CD8-positive, alpha-beta memory T cell (primary cell): ENCODE measurements around the gene METAP1. TPM values are rescaled to one million over a fixed set of nuclear protein-coding genes. Genes with fewer than 3 reads are reported as not detected.

Source experiments
- CTCF ChIA-PET: fragments of 350-600 bp; sonication (Branson Sonifier 250); formaldehyde crosslinking; loops from one replicate; lab custom pipeline; 2021; ENCODE audit warnings: antibody characterized with exemption; lab: Charles Lee
- POLR2A ChIA-PET: fragments of 350-600 bp; sonication (Branson Sonifier 250); formaldehyde crosslinking; loops from one replicate; lab custom pipeline; 2021; ENCODE audit warnings: antibody characterized with exemption; lab: Charles Lee
- DNase-seq, 5 donors: peaks; one replicate each; pipeline versions ENCODE4 v3.0.0 to v3.0.0-alpha.2; 2020 to 2022; ENCODE audit warnings: mixed read lengths in 1 of 5
- H3K27ac ChIP-seq: one replicate; pipeline ENCODE4 v1.7.0; 2013; ENCODE audit warnings: low read depth, mild to moderate bottlenecking, low read length, moderate library complexity
- H3K27me3 ChIP-seq: 2 replicates; pipeline ENCODE4 v1.7.0; 2013; ENCODE audit warnings: low read length, mild to moderate bottlenecking; ENCODE audit not compliant: insufficient read depth, poor library complexity, severe bottlenecking
- H3K36me3 ChIP-seq: 2 replicates; pipeline ENCODE4 v1.7.0; 2013; ENCODE audit warnings: mild to moderate bottlenecking, low read length, moderate library complexity; ENCODE audit not compliant: insufficient read depth
- H3K4me1 ChIP-seq: 2 replicates; pipeline ENCODE4 v1.7.0; 2013; ENCODE audit warnings: mild to moderate bottlenecking, low read length, moderate library complexity; ENCODE audit not compliant: insufficient read depth
- H3K4me3 ChIP-seq: 2 replicates; pipeline ENCODE4 v1.7.0; 2013; ENCODE audit warnings: mild to moderate bottlenecking, low read length
- H3K9me3 ChIP-seq: 2 replicates; pipeline ENCODE4 v1.7.0; 2013; ENCODE audit warnings: mild to moderate bottlenecking, low read length
- H3K27ac Mint-ChIP-seq, 8 donors: one replicate each; pipeline ENCODE4 v1.8.0; 2020 to 2021; ENCODE audit warnings: mixed read lengths in 8 of 8, mild to moderate bottlenecking in 6 of 8, inconsistent platforms in 3 of 8, moderate library complexity in 3 of 8
- H3K27me3 Mint-ChIP-seq, 2 donors: one replicate each; pipeline ENCODE4 v1.8.0; 2020 to 2021; ENCODE audit warnings: mixed read lengths in 2 of 2, mild to moderate bottlenecking in 1 of 2, moderate library complexity in 1 of 2
- H3K36me3 Mint-ChIP-seq, 3 donors: one replicate each; pipeline ENCODE4 v1.8.0; 2020 to 2021; ENCODE audit warnings: mixed read lengths in 3 of 3, inconsistent platforms in 1 of 3, mild to moderate bottlenecking in 1 of 3
- H3K4me1 Mint-ChIP-seq, 3 donors: one replicate each; pipeline ENCODE4 v1.8.0; 2020 to 2021; ENCODE audit warnings: mixed read lengths in 3 of 3, inconsistent platforms in 1 of 3, mild to moderate bottlenecking in 1 of 3
- H3K4me3 Mint-ChIP-seq, 7 donors: one replicate each; pipeline ENCODE4 v1.8.0; 2020 to 2021; ENCODE audit warnings: mixed read lengths in 7 of 7, mild to moderate bottlenecking in 6 of 7, moderate library complexity in 4 of 7, inconsistent platforms in 2 of 7
- H3K9me3 Mint-ChIP-seq, 5 donors: one replicate each; pipeline ENCODE4 v1.8.0; 2020 to 2022; ENCODE audit warnings: mixed read lengths in 5 of 5, mild to moderate bottlenecking in 3 of 5, moderate library complexity in 2 of 5, inconsistent platforms in 1 of 5
- polyA plus RNA-seq: library from polyadenylated mRNA; unstranded; fragments of 300-500 nt; fragmentation: Illumina TruSeq; gene quantifications from one replicate; pipeline ENCODE4 v1.2.3, GENCODE V29; 2021
- total RNA-seq, 2 experiments: library from RNA; stranded (reverse); gene quantifications; one replicate each; pipeline ENCODE4 v1.2.3, GENCODE V29; 2021

Gene METAP1
- total and polyA plus RNA-seq, 3 experiments from 2014 or later = 30.4 to 58.5 (median 56.6) TPM

DNA sequence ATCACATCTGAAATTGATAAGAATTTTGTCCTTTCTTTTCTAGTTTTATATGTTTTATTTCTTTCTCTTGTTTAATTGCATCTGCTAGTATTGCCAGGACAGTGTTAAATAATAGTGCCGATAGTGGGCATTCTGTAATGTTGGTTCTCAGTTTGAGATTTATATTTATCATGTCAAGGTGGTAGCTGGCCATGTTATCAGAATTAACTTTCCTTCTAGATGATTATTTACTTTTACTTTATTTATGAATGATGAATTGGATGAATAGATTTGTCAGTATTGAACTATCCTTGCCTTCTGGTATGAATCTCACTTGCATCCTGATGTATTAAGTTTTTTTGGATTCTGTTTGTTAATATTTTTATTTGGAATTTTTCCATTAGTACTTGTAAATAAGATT, 42.7 kb downstream of the METAP1 start:
- Histone ChIP-seq H3K9me3 (peaks cover 4% of the 10 kb centered on the region), H3K27ac (no peak overlapping the region), H3K4me1 (peaks cover 13% of the 10 kb centered on the region), H3K27me3 (no peaks in the 10 kb centered on the region), H3K4me3 (no peak overlapping the region), H3K36me3 (peaks cover 4% of the 10 kb centered on the region)
- peaks cover 21 to 56% (median 29%) of the 10 kb centered on the region in 3 donors for H3K36me3 Mint-ChIP-seq
- no peak overlapping the region for H3K27ac Mint-ChIP-seq
- H3K9me3 Mint-ChIP-seq = peaks cover 4 to 19% (median 10%) of the 10 kb centered on the region in 5 donors
- no peak for DNase-seq
- ChIA-PET POLR2A (no interaction called here), CTCF (interaction anchor here (1.5 kb wide), 1 partner anchor 43 kb away, joined by 7 read pairs; the partner anchor contains the start of gene METAP1)
- H3K4me3 Mint-ChIP-seq = no peak overlapping the region
- peaks cover 11 to 31% (median 13%) of the 10 kb centered on the region in 3 donors for H3K4me1 Mint-ChIP-seq
- no peaks in the 10 kb centered on the region for H3K27me3 Mint-ChIP-seq

DNA sequence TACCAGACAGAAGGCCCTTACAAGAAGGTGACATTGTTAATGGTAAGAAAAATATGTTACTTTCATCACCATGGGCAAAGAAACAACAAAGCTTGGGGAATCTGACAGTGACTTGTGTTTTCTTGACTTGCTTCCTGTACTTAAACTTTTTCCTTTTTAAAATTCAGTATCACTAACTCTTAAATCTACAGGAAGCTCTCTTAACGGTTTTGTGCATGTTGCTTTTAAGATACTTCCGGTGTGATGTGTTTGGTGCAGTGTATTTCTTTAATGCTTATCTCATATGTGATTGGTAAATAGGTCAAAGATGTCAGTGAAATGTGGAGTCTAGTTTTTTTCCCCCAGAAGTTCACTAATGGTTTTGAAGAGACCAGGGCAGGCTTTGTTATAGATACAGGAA, 47.8 kb downstream of the METAP1 start:
- H3K27ac Mint-ChIP-seq = peak overlapping the region; percentile 3 to 87 (median 72)
- H3K27me3 ChIP-seq = no peaks in the 10 kb centered on the region
- H3K36me3 ChIP-seq = peaks cover 4% of the 10 kb centered on the region
- no peak overlapping the region for H3K4me3 ChIP-seq
- peaks cover 0 to 9% (median 4%) of the 10 kb centered on the region in 5 donors for H3K9me3 Mint-ChIP-seq
- H3K36me3 Mint-ChIP-seq = peaks cover 19 to 46% (median 25%) of the 10 kb centered on the region in 3 donors
- H3K4me1 Mint-ChIP-seq = peaks cover 23 to 27% (median 25%) of the 10 kb centered on the region in 3 donors
- H3K4me1 ChIP-seq = peaks cover 22% of the 10 kb centered on the region
- POLR2A ChIA-PET = interaction anchor here (1.0 to 1.8 kb wide), 2 partner anchors 45 to 48 kb away, joined by 7 to 8 read pairs; partner anchors contain the start of genes ADH5 and METAP1
- H3K4me3 Mint-ChIP-seq = peak overlapping the region in 6 of 7 donors; percentile 4 to 61 (median 40)
- peak in 2 of 5 donors; percentile 47 to 50 for DNase-seq
- CTCF ChIA-PET = interaction anchor here (1.2 to 2.5 kb wide), 4 partner anchors 12 to 48 kb away, joined by 3 to 22 read pairs (median 8); partner anchors contain the start of gene METAP1
- no peaks in the 10 kb centered on the region for H3K9me3 ChIP-seq
- peak overlapping the region; percentile 49 for H3K27ac ChIP-seq
- H3K27me3 Mint-ChIP-seq = no peaks in the 10 kb centered on the region

DNA sequence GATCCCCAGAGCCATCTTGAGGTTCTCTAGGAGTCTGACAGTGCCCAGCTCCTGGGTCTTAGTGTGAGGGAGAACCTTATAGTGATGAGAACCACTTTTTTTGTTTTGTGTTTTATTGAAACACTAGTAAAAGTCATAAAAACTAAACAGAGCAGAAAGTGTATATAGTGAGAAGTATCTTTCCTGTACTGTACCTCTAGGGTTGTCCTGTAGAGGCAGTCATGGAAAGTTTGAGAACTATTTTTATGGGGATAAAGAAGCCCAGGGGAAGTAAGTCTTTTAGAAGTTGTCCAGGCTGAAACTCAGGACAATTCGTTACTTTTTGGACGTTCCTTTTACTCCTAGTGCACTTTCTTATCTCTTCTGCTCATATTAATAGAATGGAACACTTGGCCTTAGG, 52.2 kb downstream of the METAP1 start:
- no peak for DNase-seq
- H3K9me3 ChIP-seq = no peaks in the 10 kb centered on the region
- peaks cover 15% of the 10 kb centered on the region for H3K36me3 ChIP-seq
- H3K27me3 ChIP-seq = no peaks in the 10 kb centered on the region
- peaks cover 20 to 30% (median 21%) of the 10 kb centered on the region in 3 donors for H3K4me1 Mint-ChIP-seq
- ChIA-PET CTCF (interaction anchor here (2.5 kb wide), 1 partner anchor 52 kb away, joined by 12 read pairs; the partner anchor contains the start of gene METAP1), POLR2A (no interaction called here)
- peaks cover 5 to 66% (median 26%) of the 10 kb centered on the region in 3 donors for H3K36me3 Mint-ChIP-seq
- no peak overlapping the region for H3K4me3 Mint-ChIP-seq
- no peak overlapping the region for H3K27ac ChIP-seq
- H3K4me1 ChIP-seq = peaks cover 14% of the 10 kb centered on the region
- H3K9me3 Mint-ChIP-seq = no peaks in the 10 kb centered on the region
- peak overlapping the region in 3 of 8 donors; percentile 8 to 37 (median 23) for H3K27ac Mint-ChIP-seq
- H3K27me3 Mint-ChIP-seq = no peaks in the 10 kb centered on the region
- H3K4me3 ChIP-seq = no peak overlapping the region

DNA sequence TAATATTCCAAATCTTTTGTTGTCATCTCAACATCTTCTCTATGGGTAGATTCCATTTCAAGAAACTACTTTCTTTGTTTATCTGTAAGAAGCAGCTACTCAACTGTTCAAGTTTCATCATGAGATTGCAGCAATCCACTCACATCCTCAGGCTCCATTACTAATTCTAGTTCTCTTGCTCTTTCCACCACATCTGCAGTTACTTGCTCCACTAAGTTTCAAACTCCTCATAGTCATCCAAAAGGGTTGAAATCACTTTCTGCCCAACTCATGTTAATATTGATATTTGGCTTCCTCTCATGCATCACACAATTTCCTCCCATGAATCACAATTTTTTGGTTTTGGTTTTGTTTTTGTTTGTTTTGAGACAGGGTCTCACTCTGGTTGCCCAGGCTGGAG, 57.4 kb downstream of the METAP1 start:
- Histone ChIP-seq H3K9me3 (no peaks in the 10 kb centered on the region), H3K4me1 (peaks cover 6% of the 10 kb centered on the region), H3K27ac (no peak overlapping the region), H3K27me3 (no peaks in the 10 kb centered on the region), H3K36me3 (peaks cover 15% of the 10 kb centered on the region), H3K4me3 (no peak overlapping the region)
- no peaks in the 10 kb centered on the region for H3K9me3 Mint-ChIP-seq
- H3K4me3 Mint-ChIP-seq = no peak overlapping the region
- H3K4me1 Mint-ChIP-seq = peaks cover 15 to 32% (median 29%) of the 10 kb centered on the region in 3 donors
- DNase-seq = no peak
- peaks cover 2 to 62% (median 28%) of the 10 kb centered on the region in 3 donors for H3K36me3 Mint-ChIP-seq
- H3K27me3 Mint-ChIP-seq = no peaks in the 10 kb centered on the region
- CTCF ChIA-PET = interaction anchor here (9.0 kb wide), 1 partner anchor 58 kb away, joined by 189 read pairs; the partner anchor contains the start of gene METAP1
- POLR2A ChIA-PET = no interaction called here
- H3K27ac Mint-ChIP-seq = peak overlapping the region in 7 of 8 donors; percentile 0 to 88 (median 49)

DNA sequence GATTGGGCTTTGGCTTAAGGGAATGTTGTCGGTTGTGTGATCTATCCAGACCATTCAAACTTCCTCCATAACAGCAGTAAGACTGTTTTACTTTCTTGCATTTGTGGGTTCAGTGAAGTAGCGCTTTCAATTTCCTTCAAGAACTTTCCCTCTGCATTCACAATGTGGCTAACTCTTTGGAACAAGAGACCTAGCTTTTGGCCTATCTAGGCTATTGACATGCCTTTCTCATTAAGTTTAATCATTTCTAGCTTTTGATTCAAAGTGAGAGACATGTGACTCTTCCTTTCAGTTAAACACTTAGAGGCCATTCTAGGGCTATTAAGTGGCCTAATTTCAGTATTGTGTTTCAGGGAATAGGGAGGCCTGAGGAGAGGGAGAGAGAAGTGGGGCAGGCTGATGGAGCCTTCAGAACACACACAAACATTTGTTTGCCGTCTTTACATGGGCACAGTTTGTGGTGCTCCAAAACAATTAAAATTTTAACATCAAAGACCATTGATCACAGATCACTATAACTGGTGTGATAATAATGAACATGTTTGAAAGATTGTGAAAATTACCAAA, 59.0 kb downstream of the METAP1 start:
- peaks cover 6% of the 10 kb centered on the region for H3K4me1 ChIP-seq
- H3K4me3 ChIP-seq = no peak overlapping the region
- no peak overlapping the region for H3K27ac ChIP-seq
- peaks cover 15 to 32% (median 29%) of the 10 kb centered on the region in 3 donors for H3K4me1 Mint-ChIP-seq
- peaks cover 5 to 63% (median 22%) of the 10 kb centered on the region in 3 donors for H3K36me3 Mint-ChIP-seq
- peaks cover 4% of the 10 kb centered on the region for H3K36me3 ChIP-seq
- CTCF ChIA-PET = interaction anchor here (1.4 to 9.0 kb wide), 2 partner anchors 15 to 60 kb away, joined by 3 to 189 read pairs; partner anchors contain the start of gene METAP1
- no peaks in the 10 kb centered on the region for H3K27me3 Mint-ChIP-seq
- no peaks in the 10 kb centered on the region for H3K9me3 Mint-ChIP-seq
- DNase-seq = no peak
- peak overlapping the region; percentile 9 to 59 (median 20) for H3K27ac Mint-ChIP-seq
- H3K27me3 ChIP-seq = no peaks in the 10 kb centered on the region
- no peaks in the 10 kb centered on the region for H3K9me3 ChIP-seq
- POLR2A ChIA-PET = interaction anchor here (1.4 kb wide), 1 partner anchor 59 kb away, joined by 5 read pairs; the partner anchor contains the start of gene METAP1
- no peak overlapping the region for H3K4me3 Mint-ChIP-seq

DNA sequence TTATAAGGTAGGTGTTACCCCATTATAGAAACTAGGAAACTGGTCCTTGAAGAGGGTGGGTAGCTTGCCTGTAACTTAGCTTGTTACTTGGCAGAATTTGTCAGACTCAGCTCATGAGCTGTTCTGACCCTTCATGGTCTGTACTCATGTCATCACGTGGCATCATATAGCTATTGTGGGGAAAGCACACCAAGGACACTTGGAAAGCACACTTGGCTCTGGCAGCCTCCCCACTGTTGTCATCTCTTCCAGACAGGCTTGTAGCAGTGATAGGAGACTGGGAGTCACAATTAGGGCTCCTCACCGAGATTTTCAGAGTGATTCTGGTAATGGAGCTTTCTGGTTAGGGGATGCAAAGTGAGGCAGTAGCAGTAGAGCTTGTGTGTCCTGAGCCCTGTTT, 62.7 kb downstream of the METAP1 start:
- H3K36me3 ChIP-seq = peaks cover 6% of the 10 kb centered on the region
- DNase-seq = no peak
- CTCF ChIA-PET = interaction anchor here (1.8 to 9.0 kb wide), 2 partner anchors 64 to 591 kb away, joined by 6 to 189 read pairs; partner anchors contain the start of gene METAP1
- peaks cover 11 to 60% (median 16%) of the 10 kb centered on the region in 3 donors for H3K36me3 Mint-ChIP-seq
- no peak overlapping the region for H3K27ac Mint-ChIP-seq
- H3K4me1 Mint-ChIP-seq = peaks cover 8 to 19% (median 15%) of the 10 kb centered on the region in 3 donors
- H3K4me3 Mint-ChIP-seq = no peak overlapping the region
- H3K27me3 ChIP-seq = no peaks in the 10 kb centered on the region
- POLR2A ChIA-PET = no interaction called here
- no peaks in the 10 kb centered on the region for H3K27me3 Mint-ChIP-seq
- peaks cover 6% of the 10 kb centered on the region for H3K4me1 ChIP-seq
- H3K4me3 ChIP-seq = no peak overlapping the region
- no peaks in the 10 kb centered on the region for H3K9me3 Mint-ChIP-seq
- no peaks in the 10 kb centered on the region for H3K9me3 ChIP-seq
- H3K27ac ChIP-seq = no peak overlapping the region

DNA sequence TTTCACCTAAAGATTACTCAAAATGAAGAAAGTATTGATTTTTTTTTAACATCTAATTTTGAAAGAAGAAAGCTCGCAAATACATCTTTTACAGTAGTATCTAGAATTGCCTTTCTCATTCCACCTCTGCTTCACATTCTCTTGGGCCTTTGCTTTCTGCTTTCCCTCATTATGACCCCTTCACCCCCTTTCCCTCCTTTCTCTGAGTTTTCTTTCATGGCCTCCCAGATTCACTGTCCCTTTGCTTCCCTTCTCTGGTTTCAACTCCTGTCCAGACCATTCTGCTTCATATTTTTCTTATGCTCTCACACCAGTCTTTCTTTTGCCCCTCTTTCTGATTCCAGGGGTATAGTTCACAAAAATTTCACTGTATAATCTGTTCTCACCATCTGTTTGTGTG, 64.0 kb downstream of the METAP1 start:
- Histone ChIP-seq H3K36me3 (peaks cover 6% of the 10 kb centered on the region), H3K4me3 (no peak overlapping the region), H3K4me1 (peaks cover 6% of the 10 kb centered on the region), H3K27me3 (no peaks in the 10 kb centered on the region), H3K27ac (no peak overlapping the region), H3K9me3 (no peaks in the 10 kb centered on the region)
- Mint-ChIP-seq H3K27ac (peak overlapping the region in 3 of 8 donors; percentile 10 to 66 (median 43)), H3K27me3 (no peaks in the 10 kb centered on the region), H3K36me3 (peaks cover 11 to 57% (median 11%) of the 10 kb centered on the region in 3 donors), H3K9me3 (no peaks in the 10 kb centered on the region), H3K4me1 (peaks cover 6 to 12% (median 10%) of the 10 kb centered on the region in 3 donors), H3K4me3 (no peak overlapping the region)
- CTCF ChIA-PET = interaction anchor here (1.8 to 9.0 kb wide), 2 partner anchors 65 to 592 kb away, joined by 6 to 189 read pairs; partner anchors contain the start of gene METAP1
- POLR2A ChIA-PET = no interaction called here
- DNase-seq = no peak
